ENCODE measurements around the gene SLC25A33.
A peak's percentile ranks its signal among the peaks of the same experiment; 100 is the strongest.

SLC25A33 gene

DNA sequence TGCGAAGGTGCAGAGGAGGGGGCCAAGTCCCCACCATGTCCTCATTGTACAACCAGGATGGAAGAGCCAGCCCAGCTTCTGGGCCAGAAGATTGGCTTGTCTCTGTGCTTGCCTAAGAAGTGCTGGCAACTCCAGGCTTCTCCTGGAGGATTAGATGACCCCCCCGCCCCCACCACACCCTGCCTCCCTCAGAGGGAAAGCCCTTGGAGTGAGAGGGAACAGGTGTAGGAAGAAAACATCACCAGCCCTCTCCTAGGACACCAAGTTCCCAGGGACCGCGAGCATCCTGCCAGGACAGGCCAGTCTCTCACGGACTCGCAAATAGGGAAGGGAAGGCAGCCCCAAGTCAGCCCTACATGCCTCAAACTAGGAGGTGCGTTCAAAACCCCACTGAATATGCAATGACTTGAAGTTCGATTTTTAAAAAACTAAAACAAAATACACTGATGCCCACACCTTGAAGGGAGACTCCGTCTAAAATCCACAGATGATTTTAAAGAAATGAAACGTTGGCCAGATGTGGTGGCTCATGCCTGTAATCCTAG, 20.7 kb upstream of the SLC25A33 start:
- no peak overlapping the region for H3K4me3 ChIP-seq (replicated peaks; ENCODE audit: insufficient read depth, low read length)
- no peak for DNase-seq (ENCODE audit: low read depth in 1 of 2, low spot score in 1 of 2)
- TF ChIP-seq POLR2AphosphoS5 (IDR thresholded peaks at IDR 0.05; ENCODE audit: low read depth), result no peak
- no peak for TF ChIP-seq SPI1 (IDR thresholded peaks at IDR 0.05; ENCODE audit: borderline replicate concordance, low read depth)
- TF ChIP-seq GABPA (IDR thresholded peaks at IDR 0.05; ENCODE audit: low read depth), result no peak
- TF ChIP-seq, protein P1, sequence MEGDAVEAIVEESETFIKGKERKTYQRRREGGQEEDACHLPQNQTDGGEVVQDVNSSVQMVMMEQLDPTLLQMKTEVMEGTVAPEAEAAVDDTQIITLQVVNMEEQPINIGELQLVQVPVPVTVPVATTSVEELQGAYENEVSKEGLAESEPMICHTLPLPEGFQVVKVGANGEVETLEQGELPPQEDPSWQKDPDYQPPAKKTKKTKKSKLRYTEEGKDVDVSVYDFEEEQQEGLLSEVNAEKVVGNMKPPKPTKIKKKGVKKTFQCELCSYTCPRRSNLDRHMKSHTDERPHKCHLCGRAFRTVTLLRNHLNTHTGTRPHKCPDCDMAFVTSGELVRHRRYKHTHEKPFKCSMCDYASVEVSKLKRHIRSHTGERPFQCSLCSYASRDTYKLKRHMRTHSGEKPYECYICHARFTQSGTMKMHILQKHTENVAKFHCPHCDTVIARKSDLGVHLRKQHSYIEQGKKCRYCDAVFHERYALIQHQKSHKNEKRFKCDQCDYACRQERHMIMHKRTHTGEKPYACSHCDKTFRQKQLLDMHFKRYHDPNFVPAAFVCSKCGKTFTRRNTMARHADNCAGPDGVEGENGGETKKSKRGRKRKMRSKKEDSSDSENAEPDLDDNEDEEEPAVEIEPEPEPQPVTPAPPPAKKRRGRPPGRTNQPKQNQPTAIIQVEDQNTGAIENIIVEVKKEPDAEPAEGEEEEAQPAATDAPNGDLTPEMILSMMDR (IDR thresholded peaks at IDR 0.05; ENCODE audit: insufficient read depth, low read length), result no peak
- TF ChIP-seq, protein P2, sequence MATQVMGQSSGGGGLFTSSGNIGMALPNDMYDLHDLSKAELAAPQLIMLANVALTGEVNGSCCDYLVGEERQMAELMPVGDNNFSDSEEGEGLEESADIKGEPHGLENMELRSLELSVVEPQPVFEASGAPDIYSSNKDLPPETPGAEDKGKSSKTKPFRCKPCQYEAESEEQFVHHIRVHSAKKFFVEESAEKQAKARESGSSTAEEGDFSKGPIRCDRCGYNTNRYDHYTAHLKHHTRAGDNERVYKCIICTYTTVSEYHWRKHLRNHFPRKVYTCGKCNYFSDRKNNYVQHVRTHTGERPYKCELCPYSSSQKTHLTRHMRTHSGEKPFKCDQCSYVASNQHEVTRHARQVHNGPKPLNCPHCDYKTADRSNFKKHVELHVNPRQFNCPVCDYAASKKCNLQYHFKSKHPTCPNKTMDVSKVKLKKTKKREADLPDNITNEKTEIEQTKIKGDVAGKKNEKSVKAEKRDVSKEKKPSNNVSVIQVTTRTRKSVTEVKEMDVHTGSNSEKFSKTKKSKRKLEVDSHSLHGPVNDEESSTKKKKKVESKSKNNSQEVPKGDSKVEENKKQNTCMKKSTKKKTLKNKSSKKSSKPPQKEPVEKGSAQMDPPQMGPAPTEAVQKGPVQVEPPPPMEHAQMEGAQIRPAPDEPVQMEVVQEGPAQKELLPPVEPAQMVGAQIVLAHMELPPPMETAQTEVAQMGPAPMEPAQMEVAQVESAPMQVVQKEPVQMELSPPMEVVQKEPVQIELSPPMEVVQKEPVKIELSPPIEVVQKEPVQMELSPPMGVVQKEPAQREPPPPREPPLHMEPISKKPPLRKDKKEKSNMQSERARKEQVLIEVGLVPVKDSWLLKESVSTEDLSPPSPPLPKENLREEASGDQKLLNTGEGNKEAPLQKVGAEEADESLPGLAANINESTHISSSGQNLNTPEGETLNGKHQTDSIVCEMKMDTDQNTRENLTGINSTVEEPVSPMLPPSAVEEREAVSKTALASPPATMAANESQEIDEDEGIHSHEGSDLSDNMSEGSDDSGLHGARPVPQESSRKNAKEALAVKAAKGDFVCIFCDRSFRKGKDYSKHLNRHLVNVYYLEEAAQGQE (IDR thresholded peaks at IDR 0.05; ENCODE audit: insufficient replicate concordance, low read depth), result no peak
- H3K27me3 ChIP-seq (ENCODE audit: insufficient read depth, poor library complexity, severe bottlenecking), result no peaks in the 10 kb centered on the region
- H3K27ac ChIP-seq (replicated peaks), result no peak overlapping the region

DNA sequence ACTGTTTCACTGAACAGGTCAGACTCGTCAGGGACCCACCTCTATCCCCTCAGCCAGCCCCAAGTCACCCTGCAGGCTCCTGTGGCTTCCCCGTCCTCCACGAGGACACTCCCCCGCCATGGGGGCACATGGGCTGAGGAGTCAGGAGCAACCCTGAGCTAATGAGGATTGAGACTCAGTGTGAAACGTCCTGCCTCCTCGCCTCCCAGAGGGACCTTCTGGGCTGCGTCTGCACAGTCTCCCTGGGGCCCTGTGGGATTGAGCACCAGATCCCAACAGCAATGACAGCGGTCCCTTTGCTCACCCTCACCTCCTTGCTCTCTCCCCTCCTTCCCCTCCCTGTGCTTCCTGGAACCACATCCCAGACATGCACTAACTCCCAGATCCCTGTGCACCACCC, 18.9 kb upstream of the SLC25A33 start:
- no peak overlapping the region for H3K27ac ChIP-seq (replicated peaks)
- TF ChIP-seq, protein P1 (IDR thresholded peaks at IDR 0.05; ENCODE audit: insufficient read depth, low read length), result no peak
- TF ChIP-seq GABPA (IDR thresholded peaks at IDR 0.05; ENCODE audit: low read depth) (no peak), SPI1 (IDR thresholded peaks at IDR 0.05; ENCODE audit: borderline replicate concordance, low read depth) (no peak), POLR2AphosphoS5 (IDR thresholded peaks at IDR 0.05; ENCODE audit: low read depth) (no peak)
- TF ChIP-seq, protein P2 (IDR thresholded peaks at IDR 0.05; ENCODE audit: insufficient replicate concordance, low read depth), result no peak
- no peak for DNase-seq (ENCODE audit: low read depth in 1 of 2, low spot score in 1 of 2)
- H3K27me3 ChIP-seq (ENCODE audit: insufficient read depth, poor library complexity, severe bottlenecking), result no peaks in the 10 kb centered on the region
- no peak overlapping the region for H3K4me3 ChIP-seq (replicated peaks; ENCODE audit: insufficient read depth, low read length)

DNA sequence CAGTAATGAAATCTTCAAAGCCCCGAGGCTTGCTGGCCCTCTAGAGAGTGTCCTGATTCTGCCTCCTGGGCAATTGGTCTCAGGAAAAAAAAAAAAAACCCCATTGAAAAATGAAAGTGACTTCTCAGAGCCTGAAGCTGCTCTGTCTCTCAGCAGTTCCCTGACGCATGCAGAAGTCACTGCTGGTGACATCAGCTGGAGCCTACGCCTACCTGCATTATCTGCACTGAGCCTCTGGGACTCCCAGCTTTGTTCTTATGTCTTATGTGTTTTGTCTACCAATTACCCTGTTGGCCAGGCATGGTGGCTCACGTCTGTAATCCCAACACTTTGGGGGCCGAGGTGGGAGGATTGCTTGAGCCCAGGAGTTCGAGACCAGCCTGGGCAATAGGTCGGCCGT, 10.1 kb upstream of the SLC25A33 start:
- DNase-seq (ENCODE audit: low read depth in 1 of 2, low spot score in 1 of 2), result peak in 1 of 2 experiments; percentile 4
- H3K27ac ChIP-seq (replicated peaks), result no peak overlapping the region
- H3K27me3 ChIP-seq (ENCODE audit: insufficient read depth, poor library complexity, severe bottlenecking), result no peaks in the 10 kb centered on the region
- H3K4me3 ChIP-seq (replicated peaks; ENCODE audit: insufficient read depth, low read length), result no peak overlapping the region
- no peak for TF ChIP-seq SPI1 (IDR thresholded peaks at IDR 0.05; ENCODE audit: borderline replicate concordance, low read depth)
- no peak for TF ChIP-seq POLR2AphosphoS5 (IDR thresholded peaks at IDR 0.05; ENCODE audit: low read depth)
- TF ChIP-seq, protein P1 (IDR thresholded peaks at IDR 0.05; ENCODE audit: insufficient read depth, low read length), result no peak
- TF ChIP-seq, protein P2 (IDR thresholded peaks at IDR 0.05; ENCODE audit: insufficient replicate concordance, low read depth), result no peak
- TF ChIP-seq GABPA (IDR thresholded peaks at IDR 0.05; ENCODE audit: low read depth), result no peak
